ENCODE results near the gene FFAR2. TPM values are rescaled to one million over a fixed set of nuclear protein-coding genes. Genes with fewer than 3 reads are reported as not detected.

FFAR2 gene
- polyA plus RNA-seq, 2 donors = 0.59 to 1.4 TPM

DNA sequence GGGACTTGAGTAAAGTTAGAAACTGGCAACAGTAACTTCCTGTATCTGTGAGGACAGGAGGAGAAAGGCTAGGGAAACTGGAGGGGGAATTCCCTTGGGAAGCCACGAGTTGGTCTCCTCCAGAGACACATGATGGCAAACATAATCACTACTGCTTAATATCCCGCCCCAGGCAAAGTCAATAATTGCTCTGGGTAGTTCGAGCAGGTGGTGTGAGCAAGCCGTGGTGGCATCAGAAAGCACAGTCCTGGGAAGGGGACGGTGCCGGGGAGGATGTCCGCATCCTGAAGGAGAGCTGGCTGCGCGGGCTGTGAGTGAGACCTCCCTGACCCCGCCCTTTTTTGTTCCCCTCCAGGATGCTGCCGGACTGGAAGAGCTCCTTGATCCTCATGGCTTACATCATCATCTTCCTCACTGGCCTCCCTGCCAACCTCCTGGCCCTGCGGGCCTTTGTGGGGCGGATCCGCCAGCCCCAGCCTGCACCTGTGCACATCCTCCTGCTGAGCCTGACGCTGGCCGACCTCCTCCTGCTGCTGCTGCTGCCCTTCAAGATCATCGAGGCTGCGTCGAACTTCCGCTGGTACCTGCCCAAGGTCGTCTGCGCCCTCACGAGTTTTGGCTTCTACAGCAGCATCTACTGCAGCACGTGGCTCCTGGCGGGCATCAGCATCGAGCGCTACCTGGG is 1.4 kb downstream of the FFAR2 start:
- Histone ChIP-seq H3K4me3 (ENCODE audit: low read depth in 1 of 2, low read length in 2 of 2) (no peak overlapping the region), H3K9me3 (ENCODE audit: control insufficient read depth in 2 of 2, insufficient read depth in 1 of 2, low read depth in 1 of 2, low read length in 1 of 2) (no peaks in the 10 kb centered on the region), H3K27ac (ENCODE audit: low read depth in 2 of 2, low read length in 1 of 2) (peak overlapping the region in 1 of 2 donors; percentile 85), H3K4me1 (ENCODE audit: control insufficient read depth in 2 of 2, insufficient read depth in 2 of 2, low read length in 1 of 2) (peaks cover 0 to 10% of the 10 kb centered on the region in 2 donors), H3K27me3 (ENCODE audit: control insufficient read depth in 1 of 2, insufficient read depth in 2 of 2, low read length in 2 of 2) (no peaks in the 10 kb centered on the region), H3K36me3 (ENCODE audit: control insufficient read depth in 2 of 2, insufficient read depth in 2 of 2, low read length in 1 of 2) (no peaks in the 10 kb centered on the region)
- WGBS, 2 donors = 44 to 49% methylated on average over 27 of the region's 27 CpGs

DNA sequence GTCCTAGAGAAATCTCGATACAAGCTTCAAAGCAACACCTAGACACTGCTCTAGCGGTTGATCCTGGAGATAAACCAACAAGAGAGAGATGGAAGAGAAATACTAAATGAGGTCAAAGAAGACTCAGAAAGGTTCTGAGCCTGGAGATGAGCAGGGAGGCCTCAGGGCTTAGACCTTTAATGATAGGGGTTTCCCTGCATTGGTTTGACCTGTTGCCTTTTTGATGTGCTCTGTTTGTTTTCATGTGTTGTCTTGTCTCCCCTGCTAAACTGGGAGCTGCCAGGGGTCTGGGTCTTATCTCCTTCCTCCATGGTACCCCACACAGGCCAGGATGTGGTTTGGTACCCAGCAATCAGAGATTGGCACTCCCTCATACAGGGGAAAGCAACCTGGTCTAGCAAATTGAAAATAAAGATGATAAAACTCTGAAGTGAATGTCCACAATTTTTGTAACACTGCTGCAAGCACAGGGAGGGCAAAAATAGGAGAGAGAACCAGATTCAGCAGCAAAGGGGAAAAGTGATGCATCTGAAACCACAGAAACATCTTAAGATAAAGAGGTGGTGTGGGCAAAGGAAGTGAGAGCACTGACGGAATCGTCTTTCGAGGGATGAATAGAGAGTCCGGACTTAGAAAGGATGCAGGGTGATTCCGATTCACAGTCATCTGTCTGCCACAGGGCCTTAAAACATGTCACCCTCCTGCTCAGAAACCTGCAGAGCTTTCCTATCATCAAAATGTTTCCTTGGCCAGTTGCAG is 3.5 kb downstream of the FFAR2 start:
- H3K36me3 ChIP-seq (ENCODE audit: control insufficient read depth in 2 of 2, insufficient read depth in 2 of 2, low read length in 1 of 2) = no peaks in the 10 kb centered on the region
- no peak overlapping the region for H3K4me3 ChIP-seq (ENCODE audit: low read depth in 1 of 2, low read length in 2 of 2)
- peaks cover 0 to 10% of the 10 kb centered on the region in 2 donors for H3K4me1 ChIP-seq (ENCODE audit: control insufficient read depth in 2 of 2, insufficient read depth in 2 of 2, low read length in 1 of 2)
- H3K27me3 ChIP-seq (ENCODE audit: control insufficient read depth in 1 of 2, insufficient read depth in 2 of 2, low read length in 2 of 2) = no peaks in the 10 kb centered on the region
- WGBS, 2 donors = 76 to 81% methylated on average over 7 of the region's 7 CpGs
- no peak overlapping the region for H3K27ac ChIP-seq (ENCODE audit: low read depth in 2 of 2, low read length in 1 of 2)
- no peaks in the 10 kb centered on the region for H3K9me3 ChIP-seq (ENCODE audit: control insufficient read depth in 2 of 2, insufficient read depth in 1 of 2, low read depth in 1 of 2, low read length in 1 of 2)

DNA sequence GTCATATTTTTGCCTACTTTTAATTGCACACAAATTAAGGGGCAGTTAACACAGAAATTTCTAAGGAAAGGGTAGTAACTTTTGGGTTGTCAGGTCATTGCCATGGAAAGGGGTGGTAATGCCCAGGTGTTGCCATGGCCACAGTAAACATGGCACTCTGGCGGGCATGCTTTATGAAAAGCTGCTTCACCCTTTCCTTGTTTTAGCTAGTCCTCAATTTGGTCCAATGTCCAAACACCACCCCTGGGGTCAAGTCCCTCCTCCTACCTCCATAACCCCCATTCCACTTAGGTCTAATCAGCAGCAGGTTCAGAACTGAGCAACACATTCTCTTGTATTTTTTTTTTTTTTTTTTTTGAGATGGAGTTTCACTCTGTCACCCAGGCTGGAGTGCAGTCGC is 6.6 kb downstream of the FFAR2 start:
- no peaks in the 10 kb centered on the region for H3K9me3 ChIP-seq (ENCODE audit: control insufficient read depth in 2 of 2, insufficient read depth in 1 of 2, low read depth in 1 of 2, low read length in 1 of 2)
- 68 to 88% methylated on average over 2 of the region's 2 CpGs for WGBS, 2 donors
- no peak overlapping the region for H3K4me3 ChIP-seq (ENCODE audit: low read depth in 1 of 2, low read length in 2 of 2)

DNA sequence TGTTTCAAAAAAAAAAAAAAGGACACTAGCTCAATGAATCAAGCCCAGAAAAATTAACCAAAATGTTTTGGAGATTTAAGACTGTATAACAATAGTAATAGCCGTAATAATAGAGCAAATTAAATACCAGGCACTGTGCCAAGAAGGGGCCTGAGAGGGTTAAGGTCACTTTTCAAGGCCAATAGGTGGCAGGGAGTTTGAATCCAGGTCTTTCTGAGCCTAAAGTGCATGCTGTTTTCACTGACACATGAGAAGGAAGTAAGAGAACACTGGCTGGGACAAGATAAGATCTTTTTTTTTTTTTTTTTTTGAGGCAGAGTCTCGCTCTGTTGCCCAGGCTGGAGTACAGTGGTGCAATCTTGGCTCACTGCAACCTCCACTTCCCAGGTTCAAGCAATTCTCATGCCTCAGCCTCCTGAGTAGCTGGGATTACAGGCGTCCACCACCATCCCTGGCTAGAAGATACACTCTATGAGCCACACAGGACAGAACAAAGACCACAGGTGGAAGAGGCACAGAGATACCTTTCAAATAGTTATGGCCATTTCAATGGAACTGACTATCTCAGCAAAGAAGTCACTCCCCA is 7.7 kb downstream of the FFAR2 start:
- no peaks in the 10 kb centered on the region for H3K27me3 ChIP-seq (ENCODE audit: control insufficient read depth in 1 of 2, insufficient read depth in 2 of 2, low read length in 2 of 2)
- H3K4me1 ChIP-seq (ENCODE audit: control insufficient read depth in 2 of 2, insufficient read depth in 2 of 2, low read length in 1 of 2) = peaks cover 0 to 2% of the 10 kb centered on the region in 2 donors
- H3K9me3 ChIP-seq (ENCODE audit: control insufficient read depth in 2 of 2, insufficient read depth in 1 of 2, low read depth in 1 of 2, low read length in 1 of 2) = no peaks in the 10 kb centered on the region
- no peaks in the 10 kb centered on the region for H3K36me3 ChIP-seq (ENCODE audit: control insufficient read depth in 2 of 2, insufficient read depth in 2 of 2, low read length in 1 of 2)
- no peak overlapping the region for H3K4me3 ChIP-seq (ENCODE audit: low read depth in 1 of 2, low read length in 2 of 2)
- H3K27ac ChIP-seq (ENCODE audit: low read depth in 2 of 2, low read length in 1 of 2) = no peak overlapping the region
- 66 to 80% methylated on average over 3 of the region's 3 CpGs for WGBS, 2 donors

More for the DNA sequence above, 6.6 kb downstream of the FFAR2 start:
- peaks cover 0 to 8% of the 10 kb centered on the region in 2 donors for H3K4me1 ChIP-seq (ENCODE audit: control insufficient read depth in 2 of 2, insufficient read depth in 2 of 2, low read length in 1 of 2)
- no peaks in the 10 kb centered on the region for H3K36me3 ChIP-seq (ENCODE audit: control insufficient read depth in 2 of 2, insufficient read depth in 2 of 2, low read length in 1 of 2)
- H3K27ac ChIP-seq (ENCODE audit: low read depth in 2 of 2, low read length in 1 of 2) = no peak overlapping the region
- no peaks in the 10 kb centered on the region for H3K27me3 ChIP-seq (ENCODE audit: control insufficient read depth in 1 of 2, insufficient read depth in 2 of 2, low read length in 2 of 2)

DNA sequence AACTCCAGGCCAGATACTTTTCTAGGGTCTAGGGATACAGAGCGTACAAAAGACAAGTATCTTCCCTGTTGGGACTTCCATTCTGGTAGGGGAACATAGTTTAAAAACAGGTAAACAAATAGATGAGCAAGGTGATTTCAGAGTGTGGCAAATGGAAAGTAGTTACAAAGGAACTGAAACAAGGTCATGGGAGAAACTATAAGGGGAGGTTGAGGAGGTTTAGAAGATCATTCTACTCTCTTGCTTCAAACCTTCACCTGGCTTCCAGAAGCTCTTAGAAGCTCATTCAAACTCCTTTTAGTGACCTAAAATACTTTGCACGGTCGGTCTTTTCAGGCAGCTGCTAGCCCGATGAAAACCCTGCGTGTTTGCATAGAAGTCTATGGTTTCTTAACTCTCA is 9.1 kb downstream of the FFAR2 start:
- no peak overlapping the region for H3K27ac ChIP-seq (ENCODE audit: low read depth in 2 of 2, low read length in 1 of 2)

DNA sequence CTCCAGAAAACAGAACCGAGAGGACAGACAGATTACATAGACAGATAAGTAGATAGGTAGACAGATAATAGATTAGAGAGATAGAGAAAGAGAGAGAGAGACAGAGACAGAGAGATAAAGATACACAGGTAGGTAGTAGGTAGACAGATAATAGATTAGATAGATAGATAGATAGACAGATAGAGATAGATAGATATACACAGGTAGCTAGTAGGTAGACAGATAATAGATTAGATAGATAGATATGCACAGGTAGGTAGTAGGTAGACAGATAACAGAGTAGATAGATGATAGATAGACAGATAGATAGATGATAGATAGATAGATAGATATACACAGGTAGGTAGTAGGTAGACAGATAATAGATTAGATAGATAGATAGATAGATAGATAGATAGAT is 10.1 kb downstream of the FFAR2 start:
- Histone ChIP-seq H3K36me3 (ENCODE audit: control insufficient read depth in 2 of 2, insufficient read depth in 2 of 2, low read length in 1 of 2) (no peaks in the 10 kb centered on the region), H3K4me3 (ENCODE audit: low read depth in 1 of 2, low read length in 2 of 2) (no peak overlapping the region), H3K27ac (ENCODE audit: low read depth in 2 of 2, low read length in 1 of 2) (no peak overlapping the region), H3K4me1 (ENCODE audit: control insufficient read depth in 2 of 2, insufficient read depth in 2 of 2, low read length in 1 of 2) (peaks cover 0 to 2% of the 10 kb centered on the region in 2 donors), H3K9me3 (ENCODE audit: control insufficient read depth in 2 of 2, insufficient read depth in 1 of 2, low read depth in 1 of 2, low read length in 1 of 2) (no peaks in the 10 kb centered on the region), H3K27me3 (ENCODE audit: control insufficient read depth in 1 of 2, insufficient read depth in 2 of 2, low read length in 2 of 2) (no peaks in the 10 kb centered on the region)
- WGBS, 2 donors = 60 to 82% methylated on average over 1 of the region's 1 CpG

More for the DNA sequence above, 9.1 kb downstream of the FFAR2 start:
- Histone ChIP-seq H3K36me3 (ENCODE audit: control insufficient read depth in 2 of 2, insufficient read depth in 2 of 2, low read length in 1 of 2) (no peaks in the 10 kb centered on the region), H3K4me1 (ENCODE audit: control insufficient read depth in 2 of 2, insufficient read depth in 2 of 2, low read length in 1 of 2) (peaks cover 0 to 2% of the 10 kb centered on the region in 2 donors), H3K9me3 (ENCODE audit: control insufficient read depth in 2 of 2, insufficient read depth in 1 of 2, low read depth in 1 of 2, low read length in 1 of 2) (no peaks in the 10 kb centered on the region), H3K4me3 (ENCODE audit: low read depth in 1 of 2, low read length in 2 of 2) (no peak overlapping the region), H3K27me3 (ENCODE audit: control insufficient read depth in 1 of 2, insufficient read depth in 2 of 2, low read length in 2 of 2) (no peaks in the 10 kb centered on the region)
- WGBS, 2 donors = 81 to 89% methylated on average over 5 of the region's 5 CpGs

DNA sequence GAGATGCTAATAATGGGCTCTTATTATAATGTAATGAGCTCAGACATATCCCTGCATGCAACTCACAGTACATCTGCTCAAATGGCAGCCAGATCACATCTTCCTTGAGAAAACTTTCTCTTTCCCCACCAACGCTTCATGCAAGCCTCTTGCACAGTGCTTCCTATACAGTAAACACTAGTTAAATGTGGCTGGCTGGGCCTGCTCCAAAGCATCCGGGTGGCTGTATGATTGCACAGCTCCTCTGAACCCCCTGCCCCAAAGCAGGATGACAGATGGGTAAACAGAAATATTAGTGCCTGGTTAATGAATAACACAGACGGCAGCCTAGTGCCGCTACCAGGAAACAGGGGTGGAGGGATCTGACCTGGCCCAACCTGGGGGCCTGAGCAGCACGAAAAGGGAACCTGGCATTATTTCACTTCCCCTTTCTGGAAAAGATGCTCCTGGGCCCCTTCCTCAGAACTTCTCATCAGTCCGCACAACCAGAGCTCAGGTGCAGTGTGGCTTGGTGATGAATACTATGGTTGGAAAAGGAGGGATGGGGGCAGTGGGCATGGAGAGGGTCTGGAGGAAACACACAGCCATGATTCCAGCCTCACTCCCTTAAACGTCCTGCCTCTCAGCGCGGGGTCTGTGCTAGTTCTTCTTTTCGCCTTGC is 10.8 kb downstream of the FFAR2 start:
- 38 to 43% methylated on average over 10 of the region's 10 CpGs for WGBS, 2 donors
- no peaks in the 10 kb centered on the region for H3K36me3 ChIP-seq (ENCODE audit: control insufficient read depth in 2 of 2, insufficient read depth in 2 of 2, low read length in 1 of 2)
- H3K27me3 ChIP-seq (ENCODE audit: control insufficient read depth in 1 of 2, insufficient read depth in 2 of 2, low read length in 2 of 2) = no peaks in the 10 kb centered on the region
- no peak overlapping the region for H3K4me3 ChIP-seq (ENCODE audit: low read depth in 1 of 2, low read length in 2 of 2)
- peaks cover 0 to 2% of the 10 kb centered on the region in 2 donors for H3K4me1 ChIP-seq (ENCODE audit: control insufficient read depth in 2 of 2, insufficient read depth in 2 of 2, low read length in 1 of 2)
- peak overlapping the region in 1 of 2 donors; percentile 11 for H3K27ac ChIP-seq (ENCODE audit: low read depth in 2 of 2, low read length in 1 of 2)
- H3K9me3 ChIP-seq (ENCODE audit: control insufficient read depth in 2 of 2, insufficient read depth in 1 of 2, low read depth in 1 of 2, low read length in 1 of 2) = no peaks in the 10 kb centered on the region

DNA sequence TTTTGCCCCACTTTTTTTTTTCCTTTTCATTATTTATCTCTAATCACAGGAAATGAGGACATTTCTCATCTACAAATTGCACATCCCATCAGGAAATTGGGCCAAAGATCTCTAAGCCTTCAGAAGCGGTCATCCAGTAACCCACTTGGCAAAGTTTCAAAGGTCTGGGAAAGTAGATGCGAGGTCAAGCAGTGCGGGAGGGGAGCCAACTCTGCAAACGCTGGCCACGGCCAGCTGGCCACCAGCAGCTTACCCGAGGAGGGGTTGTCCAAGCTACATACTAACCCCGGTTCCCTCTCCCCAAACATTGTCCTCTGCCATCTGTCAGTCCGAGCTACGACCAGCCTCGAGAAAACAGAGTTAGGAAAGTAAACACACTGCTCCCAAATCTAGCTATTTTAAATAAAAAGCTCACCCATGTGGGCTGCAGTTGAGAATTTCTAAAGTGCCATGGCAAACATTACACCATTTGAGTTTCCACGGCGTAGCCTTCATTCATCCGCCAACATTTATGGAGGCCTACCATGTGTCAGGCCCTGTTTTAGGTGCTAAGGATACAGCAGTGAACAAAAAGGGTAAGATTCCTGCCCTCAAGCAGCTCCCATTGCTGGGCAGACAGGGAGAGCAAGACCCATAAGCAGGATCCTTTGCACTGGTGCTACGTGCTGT is 11.5 kb downstream of the FFAR2 start:
- Histone ChIP-seq H3K4me3 (ENCODE audit: low read depth in 1 of 2, low read length in 2 of 2) (no peak overlapping the region), H3K9me3 (ENCODE audit: control insufficient read depth in 2 of 2, insufficient read depth in 1 of 2, low read depth in 1 of 2, low read length in 1 of 2) (no peaks in the 10 kb centered on the region), H3K27ac (ENCODE audit: low read depth in 2 of 2, low read length in 1 of 2) (no peak overlapping the region), H3K27me3 (ENCODE audit: control insufficient read depth in 1 of 2, insufficient read depth in 2 of 2, low read length in 2 of 2) (no peaks in the 10 kb centered on the region), H3K36me3 (ENCODE audit: control insufficient read depth in 2 of 2, insufficient read depth in 2 of 2, low read length in 1 of 2) (no peaks in the 10 kb centered on the region), H3K4me1 (ENCODE audit: control insufficient read depth in 2 of 2, insufficient read depth in 2 of 2, low read length in 1 of 2) (peaks cover 0 to 2% of the 10 kb centered on the region in 2 donors)
- 50 to 58% methylated on average over 14 of the region's 14 CpGs for WGBS, 2 donors

DNA sequence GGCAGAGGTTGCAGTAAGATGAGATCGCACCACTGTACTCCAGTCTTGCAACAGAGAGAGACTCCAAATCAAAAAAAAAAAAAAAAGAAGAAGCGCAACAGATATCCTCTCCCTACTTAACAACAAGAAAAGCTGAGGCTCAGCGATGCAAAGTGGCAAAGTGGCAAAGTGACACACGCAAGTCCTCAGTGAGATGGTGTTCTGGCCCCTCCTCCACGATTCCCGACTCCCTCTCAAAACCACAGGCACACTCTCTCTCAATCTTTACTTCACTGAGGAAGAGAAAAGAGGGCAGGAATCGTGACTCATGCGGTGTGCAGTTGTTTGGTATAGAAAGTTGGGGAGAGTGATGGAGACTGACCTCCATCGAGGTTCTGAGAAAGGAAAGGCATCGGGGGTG is 12.6 kb downstream of the FFAR2 start:
- H3K36me3 ChIP-seq (ENCODE audit: control insufficient read depth in 2 of 2, insufficient read depth in 2 of 2, low read length in 1 of 2) = no peaks in the 10 kb centered on the region
- WGBS, 2 donors = 82 to 88% methylated on average over 10 of the region's 10 CpGs
- no peaks in the 10 kb centered on the region for H3K9me3 ChIP-seq (ENCODE audit: control insufficient read depth in 2 of 2, insufficient read depth in 1 of 2, low read depth in 1 of 2, low read length in 1 of 2)
- no peak overlapping the region for H3K4me3 ChIP-seq (ENCODE audit: low read depth in 1 of 2, low read length in 2 of 2)
- no peak overlapping the region for H3K27ac ChIP-seq (ENCODE audit: low read depth in 2 of 2, low read length in 1 of 2)
- peaks cover 0 to 2% of the 10 kb centered on the region in 2 donors for H3K4me1 ChIP-seq (ENCODE audit: control insufficient read depth in 2 of 2, insufficient read depth in 2 of 2, low read length in 1 of 2)
- no peaks in the 10 kb centered on the region for H3K27me3 ChIP-seq (ENCODE audit: control insufficient read depth in 1 of 2, insufficient read depth in 2 of 2, low read length in 2 of 2)
